Tibial nerve (tissue), 4 donors: Measurements from ENCODE around the gene DYRK1A.

ENCODE experiments used
- EP300 ChIP-seq, 2 donors: sonication (generic); formaldehyde crosslinking; IDR thresholded peaks; one replicate each; pipeline ENCODE4 v1.6.1; 2017; ENCODE audit warnings: antibody characterized with exemption in 2 of 2, mild to moderate bottlenecking in 1 of 2
- TF ChIP-seq, protein P1 (sequence below), 5 experiments: fragments of 200-600 bp in 3 of 5; fragments of 450-650 bp in 2 of 5; sonication (generic) in 3 of 5; IDR thresholded peaks; one replicate each; pipeline ENCODE4 v1.5.1; 2016 to 2019; ENCODE audit warnings: antibody characterized with exemption in 5 of 5, mild to moderate bottlenecking in 3 of 5, moderate library complexity in 2 of 5

GRCh38 chr21:37564924-37565529 lies 198.5 kb downstream of the DYRK1A start:
- TF ChIP-seq, protein P1, sequence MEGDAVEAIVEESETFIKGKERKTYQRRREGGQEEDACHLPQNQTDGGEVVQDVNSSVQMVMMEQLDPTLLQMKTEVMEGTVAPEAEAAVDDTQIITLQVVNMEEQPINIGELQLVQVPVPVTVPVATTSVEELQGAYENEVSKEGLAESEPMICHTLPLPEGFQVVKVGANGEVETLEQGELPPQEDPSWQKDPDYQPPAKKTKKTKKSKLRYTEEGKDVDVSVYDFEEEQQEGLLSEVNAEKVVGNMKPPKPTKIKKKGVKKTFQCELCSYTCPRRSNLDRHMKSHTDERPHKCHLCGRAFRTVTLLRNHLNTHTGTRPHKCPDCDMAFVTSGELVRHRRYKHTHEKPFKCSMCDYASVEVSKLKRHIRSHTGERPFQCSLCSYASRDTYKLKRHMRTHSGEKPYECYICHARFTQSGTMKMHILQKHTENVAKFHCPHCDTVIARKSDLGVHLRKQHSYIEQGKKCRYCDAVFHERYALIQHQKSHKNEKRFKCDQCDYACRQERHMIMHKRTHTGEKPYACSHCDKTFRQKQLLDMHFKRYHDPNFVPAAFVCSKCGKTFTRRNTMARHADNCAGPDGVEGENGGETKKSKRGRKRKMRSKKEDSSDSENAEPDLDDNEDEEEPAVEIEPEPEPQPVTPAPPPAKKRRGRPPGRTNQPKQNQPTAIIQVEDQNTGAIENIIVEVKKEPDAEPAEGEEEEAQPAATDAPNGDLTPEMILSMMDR (IDR thresholded peaks at IDR 0.05): no peak
- TF ChIP-seq EP300 (IDR thresholded peaks at IDR 0.05): no peak
